HuH-7.5 (cell line): ENCODE results near the gene TAF6L.
"Not testable (repeated sequence)": the region's sequence is repeated elsewhere in the genome, so short reads cannot be mapped to it uniquely, and the experiment has no call there.

Experiments used
- DNase-seq: peaks from one replicate; pipeline ENCODE4 v3.0.0; 2011; ENCODE audit warnings: low spot score

The TAF6L gene

DNA sequence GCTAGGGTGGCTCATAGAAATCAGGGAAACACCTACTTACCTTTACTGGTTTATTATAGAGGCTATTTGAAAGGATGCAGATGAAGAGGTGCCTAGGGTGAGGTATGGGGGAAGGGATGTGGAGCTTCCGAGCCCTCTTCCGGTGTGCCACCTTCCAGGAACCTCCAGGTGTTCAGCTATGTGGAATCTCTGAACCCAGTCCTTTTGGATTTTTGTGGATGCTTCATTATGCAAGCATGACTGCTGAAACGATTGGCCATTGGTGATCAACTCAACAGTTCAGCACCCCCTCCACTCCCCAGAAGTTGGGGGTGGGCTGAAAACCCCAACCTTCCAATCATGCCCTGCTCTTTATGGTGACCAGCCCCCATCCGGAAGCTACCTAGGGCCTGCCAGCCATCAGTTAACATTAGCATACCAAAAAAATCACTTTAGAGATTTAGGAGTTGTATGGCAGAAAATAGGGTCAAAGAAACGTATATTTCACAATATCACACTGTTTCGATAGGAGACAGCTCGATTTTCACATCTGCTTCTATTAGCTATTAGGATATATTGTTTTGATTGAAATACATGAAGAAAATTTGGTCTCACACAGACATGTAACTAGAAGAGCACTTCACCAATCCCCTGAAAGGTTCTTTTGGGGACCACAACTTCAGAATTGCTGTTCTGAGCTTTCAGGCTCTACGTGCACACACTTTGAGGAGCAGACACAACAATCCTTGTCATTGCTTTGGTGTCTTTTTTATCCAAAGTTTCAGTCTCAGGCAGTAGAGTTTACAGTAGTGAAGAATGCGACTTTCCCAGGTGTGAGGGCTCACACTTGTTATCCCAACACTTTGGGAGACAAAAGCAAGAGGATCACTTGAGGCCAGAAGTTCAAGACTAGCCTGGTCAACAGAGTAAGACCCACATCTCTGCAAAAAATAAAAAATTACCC is 13.1 kb upstream of the TAF6L start:
- DNase-seq: no peak

DNA sequence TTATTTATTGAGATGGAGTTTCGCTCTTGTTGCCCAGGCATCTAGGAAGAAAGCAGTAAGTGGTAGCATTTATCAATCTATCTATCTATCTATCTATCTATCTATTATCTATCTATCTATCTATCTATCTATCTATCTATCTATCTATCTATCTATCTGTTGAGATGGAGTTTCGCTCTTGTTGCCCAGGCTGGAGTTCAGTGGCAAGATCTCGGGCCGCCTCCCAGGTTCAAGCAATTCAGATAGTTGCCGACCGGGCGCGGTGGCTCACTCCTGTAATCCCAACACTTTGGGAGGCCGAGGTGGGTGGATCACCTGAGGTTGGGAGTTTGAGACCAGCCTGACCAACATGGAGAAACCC is 10.3 kb upstream of the TAF6L start:
- DNase-seq: not testable (repeated sequence)

- no peak for DNase-seq
Observed at GRCh38 chr11:62770778-62771143, 435 bp upstream of the TAF6L start.

GRCh38 chr11:62774407-62774806 is 3.2 kb downstream of the TAF6L start:
- no peak for DNase-seq

DNA sequence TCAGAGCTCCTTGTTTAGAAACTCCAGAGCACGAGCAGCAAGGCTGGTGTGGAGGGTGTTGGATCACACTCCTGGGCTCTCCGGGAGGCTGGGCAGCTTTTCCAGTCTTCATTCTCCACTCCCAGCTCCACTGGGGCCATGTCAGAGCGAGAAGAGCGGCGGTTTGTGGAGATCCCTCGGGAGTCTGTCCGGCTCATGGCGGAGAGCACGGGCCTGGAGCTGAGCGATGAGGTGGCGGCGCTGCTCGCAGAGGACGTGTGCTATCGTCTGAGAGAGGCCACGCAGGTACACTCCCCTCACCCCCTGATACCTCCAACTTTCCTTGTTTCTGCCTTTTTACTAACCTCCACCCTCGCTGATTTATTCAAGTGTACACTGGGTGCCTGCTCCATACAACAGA is 4.5 kb downstream of the TAF6L start:
- no peak for DNase-seq

- no peak for DNase-seq
Observed at GRCh38 chr11:62777389-62777788, 6.2 kb downstream of the TAF6L start.

DNA sequence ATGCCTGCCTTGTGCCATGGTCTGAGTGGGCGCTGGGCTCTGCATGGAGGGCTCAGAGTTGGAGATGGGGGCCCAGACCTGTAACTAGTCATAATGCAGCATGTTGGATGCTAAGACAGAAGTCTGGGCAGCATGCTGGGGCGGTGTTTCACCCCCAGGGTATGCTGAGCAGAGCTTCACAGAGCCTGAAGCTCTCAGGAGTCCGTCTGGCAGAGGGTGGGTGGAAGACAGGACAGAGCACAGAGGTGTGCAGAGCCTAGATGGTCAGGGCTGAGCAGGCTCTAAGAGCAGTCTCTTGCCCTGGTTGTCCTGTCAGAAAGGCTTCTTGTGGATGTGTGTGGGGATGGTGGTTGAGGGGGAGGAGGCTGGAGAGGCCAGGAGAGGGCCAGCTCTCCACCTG is 7.2 kb downstream of the TAF6L start:
- DNase-seq: no peak

GRCh38 chr11:62782753-62783152 is 11.6 kb downstream of the TAF6L start:
- no peak for DNase-seq

- peak; percentile 95 for DNase-seq
Observed at GRCh38 chr11:62786318-62787004, 15.3 kb downstream of the TAF6L start.

GRCh38 chr11:62787005-62787759 is 16.0 kb downstream of the TAF6L start, which contains the start of gene TMEM179B:
Gene TMEM179B (plus strand): TSS chr11:62787402. CDS start chr11:62787432, 30 bp downstream.
- peak; percentile 96 for DNase-seq

DNA sequence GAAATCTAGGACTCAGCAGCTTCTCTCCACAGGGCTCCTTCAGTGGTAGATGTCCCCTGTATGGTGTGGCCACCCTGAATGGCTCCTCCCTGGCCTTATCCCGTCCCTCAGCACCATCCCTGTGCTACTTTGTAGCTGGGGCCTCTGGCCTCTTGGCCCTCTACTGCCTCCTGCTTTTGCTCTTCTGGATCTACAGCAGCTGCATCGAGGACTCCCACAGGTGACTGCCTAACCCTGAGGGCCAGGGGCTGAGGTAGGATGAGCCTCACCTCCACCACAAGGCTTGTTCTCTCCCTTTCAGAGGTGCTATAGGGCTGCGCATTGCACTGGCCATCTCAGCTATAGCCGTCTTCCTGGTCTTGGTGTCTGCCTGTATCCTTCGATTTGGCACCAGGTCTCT is 17.8 kb downstream of the TAF6L start:
- DNase-seq: no peak

DNA sequence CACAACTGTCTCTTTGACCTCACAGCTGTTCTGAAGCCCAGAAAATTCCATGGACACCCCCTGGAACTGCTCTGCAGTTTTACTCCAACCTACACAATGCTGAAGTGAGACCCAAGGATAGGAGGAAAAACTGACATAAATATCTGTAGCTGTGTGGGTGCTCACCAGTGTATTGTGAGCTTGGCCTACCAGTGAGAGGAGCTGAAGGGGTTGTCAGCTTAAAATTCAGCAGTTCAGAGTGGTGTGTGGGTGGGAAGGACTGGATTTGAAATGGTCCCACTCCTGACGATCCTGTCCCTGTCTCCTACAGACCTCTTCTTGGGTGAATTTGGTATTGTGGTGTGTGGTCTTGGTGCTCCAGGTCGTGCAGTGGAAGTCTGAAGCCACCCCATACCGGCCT is 18.4 kb downstream of the TAF6L start:
- DNase-seq: no peak

DNA sequence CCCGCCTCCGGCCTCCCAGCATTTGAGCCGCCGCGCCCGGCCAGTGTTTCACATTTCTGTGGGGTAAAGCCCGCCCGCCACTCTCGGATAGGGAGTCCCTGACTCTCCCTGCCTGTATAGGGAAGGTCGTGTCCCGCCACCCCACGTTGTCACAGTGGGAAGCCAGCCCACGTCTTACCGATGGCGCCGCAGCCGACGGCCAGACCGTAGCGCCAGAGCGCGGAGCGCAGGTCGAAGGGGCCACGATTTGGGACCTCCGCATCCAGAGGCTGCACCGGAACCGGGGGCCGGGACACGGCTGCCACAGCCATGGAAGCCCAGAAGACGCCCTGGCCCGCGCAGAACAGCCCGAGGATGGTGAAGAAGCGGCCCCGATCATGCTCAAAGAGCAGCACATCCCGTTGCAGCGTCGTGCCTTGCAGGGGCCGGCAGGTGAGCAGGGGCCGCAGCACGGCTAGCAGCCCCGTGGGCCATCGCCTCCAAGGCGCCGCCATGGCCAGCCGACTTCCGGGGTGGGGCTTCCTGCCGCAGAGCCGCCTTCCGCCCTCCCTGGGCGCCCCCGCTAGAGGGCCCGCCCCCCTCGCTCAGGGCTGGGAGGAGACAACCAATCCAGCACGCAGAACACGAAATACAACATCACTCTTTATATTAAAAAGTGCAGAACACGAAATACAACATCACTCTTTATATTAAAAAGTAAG is 20.5 kb downstream of the TAF6L start, which contains the start of gene TMEM223:
TSS of gene TMEM223 (minus strand) at position 506 of the 701 bp plus-strand sequence. CDS start at position 494, 12 bp downstream.
- DNase-seq: peak; percentile 90

DNA sequence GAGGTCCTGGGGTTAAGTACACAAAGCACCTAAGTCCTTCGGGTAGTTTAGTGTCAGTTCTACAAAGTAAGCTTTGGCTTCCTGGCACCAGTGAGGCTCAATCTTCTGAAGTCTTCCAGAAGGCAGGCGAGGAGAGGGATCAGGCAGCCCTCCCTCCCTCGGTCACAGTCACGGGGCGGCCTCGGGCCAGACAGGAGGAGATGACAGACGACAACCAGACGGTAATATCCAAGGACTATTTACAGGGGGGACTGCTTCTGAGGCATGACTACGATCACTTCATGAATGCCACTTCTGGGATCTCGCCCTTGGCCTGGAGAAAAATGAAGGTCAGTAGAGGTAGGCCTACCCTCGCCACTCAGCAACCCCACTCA is 21.0 kb downstream of the TAF6L start:
- no peak for DNase-seq

- DNase-seq: no peak
Observed at GRCh38 chr11:62794201-62794775, 23.1 kb downstream of the TAF6L start.

- no peak for DNase-seq
Observed at GRCh38 chr11:62796281-62796680, 25.1 kb downstream of the TAF6L start.

DNA sequence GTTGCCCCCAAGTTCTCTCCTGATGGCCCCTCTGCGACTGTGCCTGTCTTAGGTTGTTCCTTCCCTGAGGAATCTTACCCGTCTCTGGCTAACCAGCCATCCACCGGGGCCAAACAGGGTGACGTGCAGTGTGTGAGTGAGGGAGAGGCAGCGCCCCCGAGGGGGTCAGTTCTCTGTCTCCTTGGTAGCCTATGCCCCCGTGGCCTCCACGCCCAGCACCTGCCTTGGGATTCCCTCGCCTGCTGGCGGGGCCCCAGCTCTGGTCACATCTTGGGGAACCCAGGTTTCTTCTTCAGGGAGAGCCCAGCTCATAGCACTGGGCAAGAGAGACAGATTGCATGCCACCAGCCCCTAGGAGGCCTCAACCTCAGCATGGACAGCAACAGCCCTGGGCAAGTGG is 28.3 kb downstream of the TAF6L start:
- no peak for DNase-seq

DNA sequence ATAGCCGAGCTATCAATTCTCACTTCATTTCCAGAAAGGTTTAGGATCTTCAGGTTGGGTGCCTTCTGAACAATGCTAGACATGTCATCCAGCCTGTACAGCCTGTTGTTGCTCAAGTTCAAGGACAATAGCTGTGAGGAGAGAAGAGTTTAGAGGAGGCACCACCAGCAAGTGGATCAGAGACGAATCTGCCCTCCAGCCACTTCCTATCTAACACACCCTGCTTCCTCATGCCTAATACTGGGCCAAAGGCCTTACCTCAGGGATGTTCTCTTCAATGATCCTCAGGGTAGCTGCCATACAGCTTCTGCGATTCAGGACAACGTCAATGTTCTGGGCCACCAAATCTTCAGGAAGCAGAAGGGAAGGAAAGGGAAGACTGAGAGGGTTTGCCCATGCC is 29.9 kb downstream of the TAF6L start:
- no peak for DNase-seq

DNA sequence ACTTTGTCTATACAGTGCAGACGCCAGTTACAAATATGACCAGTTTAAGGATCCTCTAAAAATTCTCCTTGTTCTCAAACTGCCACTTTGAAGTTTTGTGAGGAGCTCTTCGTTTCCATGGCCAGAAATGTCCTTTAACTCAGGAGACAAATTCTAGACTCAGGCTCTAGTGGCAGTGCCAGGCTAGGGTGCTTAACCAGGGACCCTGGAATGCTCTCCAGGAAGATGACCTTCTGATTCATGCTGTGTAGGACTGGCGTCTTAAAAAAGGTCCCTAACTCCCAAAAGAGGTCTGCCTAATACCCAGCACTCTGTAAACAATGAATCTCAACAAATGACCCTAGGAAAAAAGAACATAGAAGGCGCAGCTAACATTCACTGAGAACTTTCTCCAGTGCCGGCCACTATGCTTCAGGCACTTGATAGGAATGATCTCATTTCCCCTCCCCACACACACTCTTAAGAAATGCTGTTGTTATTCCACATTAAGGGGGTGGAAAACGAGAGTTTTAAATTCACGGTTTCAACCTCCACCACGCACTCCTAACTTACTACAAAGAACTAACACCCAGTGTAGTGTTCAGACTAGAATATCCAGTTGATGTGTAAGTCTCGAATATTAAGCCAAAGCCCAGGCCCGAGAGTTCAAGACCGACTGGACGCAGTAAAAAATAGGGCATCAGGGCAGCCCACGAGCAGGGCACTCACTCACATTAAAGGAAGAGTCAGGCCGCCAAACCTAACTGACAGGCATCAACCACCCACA is 33.3 kb downstream of the TAF6L start:
- DNase-seq: no peak

DNA sequence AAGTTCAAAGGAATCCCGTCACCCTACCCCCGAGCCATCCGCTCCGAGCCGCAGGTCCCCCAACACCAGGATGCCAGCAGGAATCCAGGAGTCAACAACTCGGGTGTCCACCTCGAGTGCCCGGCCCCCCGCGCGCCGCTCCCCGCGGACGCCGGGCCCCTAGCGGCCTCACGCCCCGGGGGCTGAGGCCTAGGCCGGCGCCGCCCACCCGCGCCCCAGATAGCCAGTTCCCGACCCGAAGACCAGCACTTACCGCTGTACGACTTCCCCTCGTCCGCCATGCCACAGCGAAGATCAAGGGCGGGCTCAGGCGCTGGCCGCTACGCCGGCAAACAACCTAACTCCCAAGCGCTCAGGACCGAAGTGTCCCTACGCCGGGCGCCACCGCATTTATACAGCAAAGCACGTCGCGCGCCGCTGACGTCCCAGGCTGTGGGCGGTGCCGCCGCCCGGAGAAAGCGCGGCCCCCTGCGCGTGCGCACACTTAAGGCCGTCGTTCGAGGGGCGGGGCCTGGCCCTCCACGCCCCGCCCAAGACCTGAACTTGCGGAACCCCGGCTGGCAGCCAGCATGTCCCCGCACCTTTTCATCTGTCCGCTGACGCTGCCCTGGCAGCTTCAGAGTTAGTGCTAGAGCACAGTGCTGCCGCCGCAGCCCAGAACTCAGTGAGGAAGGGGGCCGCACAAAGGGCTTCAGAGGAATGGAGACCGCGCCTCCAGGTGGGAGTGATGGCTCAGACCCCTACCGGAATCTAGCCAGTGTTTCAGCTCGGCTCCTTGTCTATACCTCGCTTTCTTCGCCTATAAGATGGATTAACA is 34.1 kb downstream of the TAF6L start, which contains the start of gene NXF1:
TSS of gene NXF1 (minus strand) at position 365 of the 817 bp plus-strand sequence. CDS start at position 281, 84 bp downstream.
- DNase-seq: peak; percentile 89
